ENCODE measurements around the gene DDAH1. TPM values are rescaled to one million over a fixed set of nuclear protein-coding genes. Genes with fewer than 3 reads are reported as not detected.

DDAH1 gene
- total and polyA plus RNA-seq, 2 of the 8 experiments (the other 6 are each of a cell fraction or from before 2014, with no cell fraction given): 22.8 to 54.5 TPM

DNA sequence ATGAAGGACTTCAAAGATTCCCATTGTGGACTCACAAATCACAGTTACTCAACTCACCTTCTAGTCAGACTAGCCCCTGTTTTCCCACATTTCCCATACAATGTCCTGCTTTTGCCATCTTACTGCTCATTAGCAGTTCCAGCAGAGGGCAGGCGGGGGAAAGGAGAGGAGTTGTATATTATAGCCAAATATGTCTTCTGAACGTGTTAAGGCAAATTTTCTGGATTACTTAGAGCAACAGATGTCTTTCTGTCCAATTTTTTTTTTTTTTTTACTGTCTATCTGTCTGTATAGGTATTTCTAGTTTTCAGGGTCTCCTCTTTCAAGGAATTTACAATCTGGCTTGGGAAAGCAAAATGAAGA is 29.9 kb upstream of the DDAH1 start:
- WGBS, 2 experiments (ENCODE audit: extremely low coverage in 1 of 2, insufficient coverage in 1 of 2, insufficient read length in 1 of 2, insufficient replicate concordance in 2 of 2, low coverage in 1 of 2, low lambda C conversion rate in 2 of 2, missing lambda C conversion rate in 1 of 2): 95% methylated on average over 2 of the region's 2 CpGs; no CpG with 5 or more reads in 1 of the 2 experiments
- H2BK120ac ChIP-seq (replicated peaks; ENCODE audit: low read depth, low read length): no peak overlapping the region
- H2BK20ac ChIP-seq (ENCODE audit: low read length): no peak overlapping the region
- no peaks in the 10 kb centered on the region for H3K4me1 ChIP-seq (replicated peaks in 1 of 4; ENCODE audit: control insufficient read depth in 3 of 4, insufficient read depth in 4 of 4, low read length in 3 of 4)
- H3K9ac ChIP-seq (replicated peaks in 1 of 4; ENCODE audit: extremely low read depth in 1 of 4, low read depth in 3 of 4, low read length in 3 of 4): no peak overlapping the region
- no peak overlapping the region for H3K18ac ChIP-seq (ENCODE audit: extremely low read depth, low read length)
- H3K23ac ChIP-seq (ENCODE audit: insufficient read length): no peak overlapping the region
- no peak overlapping the region for H2BK12ac ChIP-seq (ENCODE audit: low read depth, low read length)
- H3K14ac ChIP-seq (ENCODE audit: insufficient read length): no peak overlapping the region
- FAIRE-seq (no peak), DNase-seq (ENCODE audit: low read depth in 1 of 2, low spot score in 2 of 2) (no peak)
- no peaks in the 10 kb centered on the region for H3K27me3 ChIP-seq (replicated peaks in 1 of 4; ENCODE audit: control insufficient read depth in 3 of 4, extremely low read depth in 1 of 4, insufficient read depth in 3 of 4, low read length in 3 of 4)
- H2AFZ ChIP-seq (ENCODE audit: low read length): peak overlapping the region; percentile 78
- H4K8ac ChIP-seq (ENCODE audit: extremely low read depth, insufficient read depth, low read length): no peak overlapping the region
- no peaks in the 10 kb centered on the region for H4K20me1 ChIP-seq (replicated peaks in 1 of 2; ENCODE audit: control insufficient read depth in 1 of 2, insufficient read depth in 2 of 2, low read length in 2 of 2)
- H3K4ac ChIP-seq (replicated peaks; ENCODE audit: insufficient read length, low read depth, low read length): no peak overlapping the region
- no peaks in the 10 kb centered on the region for H3K79me1 ChIP-seq (ENCODE audit: low read depth, low read length)
- H3K27ac ChIP-seq (ENCODE audit: low read depth, low read length): no peak overlapping the region
- H2AK5ac ChIP-seq (ENCODE audit: low read depth, low read length): no peak overlapping the region
- H3K36me3 ChIP-seq (ENCODE audit: control insufficient read depth in 2 of 4, insufficient read depth in 4 of 4, low read length in 3 of 4): no peaks in the 10 kb centered on the region
- H2BK15ac ChIP-seq (ENCODE audit: low read length): no peak overlapping the region
- TF ChIP-seq CHD1 (IDR thresholded peaks at IDR 0.05; ENCODE audit: low read depth, low read length): no peak
- TF ChIP-seq, protein P1, sequence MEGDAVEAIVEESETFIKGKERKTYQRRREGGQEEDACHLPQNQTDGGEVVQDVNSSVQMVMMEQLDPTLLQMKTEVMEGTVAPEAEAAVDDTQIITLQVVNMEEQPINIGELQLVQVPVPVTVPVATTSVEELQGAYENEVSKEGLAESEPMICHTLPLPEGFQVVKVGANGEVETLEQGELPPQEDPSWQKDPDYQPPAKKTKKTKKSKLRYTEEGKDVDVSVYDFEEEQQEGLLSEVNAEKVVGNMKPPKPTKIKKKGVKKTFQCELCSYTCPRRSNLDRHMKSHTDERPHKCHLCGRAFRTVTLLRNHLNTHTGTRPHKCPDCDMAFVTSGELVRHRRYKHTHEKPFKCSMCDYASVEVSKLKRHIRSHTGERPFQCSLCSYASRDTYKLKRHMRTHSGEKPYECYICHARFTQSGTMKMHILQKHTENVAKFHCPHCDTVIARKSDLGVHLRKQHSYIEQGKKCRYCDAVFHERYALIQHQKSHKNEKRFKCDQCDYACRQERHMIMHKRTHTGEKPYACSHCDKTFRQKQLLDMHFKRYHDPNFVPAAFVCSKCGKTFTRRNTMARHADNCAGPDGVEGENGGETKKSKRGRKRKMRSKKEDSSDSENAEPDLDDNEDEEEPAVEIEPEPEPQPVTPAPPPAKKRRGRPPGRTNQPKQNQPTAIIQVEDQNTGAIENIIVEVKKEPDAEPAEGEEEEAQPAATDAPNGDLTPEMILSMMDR (IDR thresholded peaks at IDR 0.05; ENCODE audit: control extremely low read depth in 1 of 3, insufficient read depth in 1 of 3, low read depth in 1 of 3, low read length in 3 of 3): peak in 2 of 3 experiments; percentile 23 to 33; a peak in 2 of 4 replicates
- TF ChIP-seq RAD21 (IDR thresholded peaks at IDR 0.05 in 1 of 2, conservative IDR thresholded peaks at IDR 0.05 in 1 of 2; ENCODE audit: low read depth in 2 of 2, low read length in 2 of 2): peak; percentile 48 to 61
- ChIA-PET CTCF (ENCODE audit: partially characterized antibody) (interaction anchor here (0.7 to 1.8 kb wide), 5 partner anchors 9 to 187 kb away, joined by 3 to 8 read pairs (median 6); no protein-coding TSS in a partner anchor), POLR2A (ENCODE audit: partially characterized antibody) (no interaction called here)
- H3K79me2 ChIP-seq (ENCODE audit: control insufficient read depth in 1 of 2, insufficient read depth in 2 of 2, low read length in 2 of 2): no peaks in the 10 kb centered on the region
- no peaks in the 10 kb centered on the region for H3K9me3 ChIP-seq (ENCODE audit: insufficient read depth in 2 of 2, low read depth in 1 of 2, low read length in 1 of 2)
- H3K23me2 ChIP-seq (ENCODE audit: low read depth, low read length): no peaks in the 10 kb centered on the region
- H2BK5ac ChIP-seq (ENCODE audit: low read depth, low read length): no peak overlapping the region
- no peak overlapping the region for H3K56ac ChIP-seq (replicated peaks; ENCODE audit: insufficient read length, low read depth, low read length)
- H4K5ac ChIP-seq (ENCODE audit: insufficient read length, low read depth, low read length): no peak overlapping the region
- H4K91ac ChIP-seq (replicated peaks; ENCODE audit: insufficient read length, low read length): no peak overlapping the region
- H3K4me2 ChIP-seq (ENCODE audit: insufficient read depth in 1 of 2, low read depth in 2 of 2, low read length in 2 of 2): no peak overlapping the region
- no peak overlapping the region for H3K4me3 ChIP-seq (ENCODE audit: extremely low read depth in 1 of 4, insufficient read depth in 2 of 4, low read depth in 3 of 4, low read length in 4 of 4)
